Measurements from ENCODE around the gene CLDN6. TPM values are rescaled to one million over a fixed set of nuclear protein-coding genes. Genes with fewer than 3 reads are reported as not detected.
A peak's percentile ranks its signal among the peaks of the same experiment; 100 is the strongest.

The CLDN6 gene
- total and polyA plus RNA-seq, 2 of the 13 experiments (the other 11 are each of a cell fraction or from before 2014, with no cell fraction given) = 5.9 to 7.6 TPM

DNA sequence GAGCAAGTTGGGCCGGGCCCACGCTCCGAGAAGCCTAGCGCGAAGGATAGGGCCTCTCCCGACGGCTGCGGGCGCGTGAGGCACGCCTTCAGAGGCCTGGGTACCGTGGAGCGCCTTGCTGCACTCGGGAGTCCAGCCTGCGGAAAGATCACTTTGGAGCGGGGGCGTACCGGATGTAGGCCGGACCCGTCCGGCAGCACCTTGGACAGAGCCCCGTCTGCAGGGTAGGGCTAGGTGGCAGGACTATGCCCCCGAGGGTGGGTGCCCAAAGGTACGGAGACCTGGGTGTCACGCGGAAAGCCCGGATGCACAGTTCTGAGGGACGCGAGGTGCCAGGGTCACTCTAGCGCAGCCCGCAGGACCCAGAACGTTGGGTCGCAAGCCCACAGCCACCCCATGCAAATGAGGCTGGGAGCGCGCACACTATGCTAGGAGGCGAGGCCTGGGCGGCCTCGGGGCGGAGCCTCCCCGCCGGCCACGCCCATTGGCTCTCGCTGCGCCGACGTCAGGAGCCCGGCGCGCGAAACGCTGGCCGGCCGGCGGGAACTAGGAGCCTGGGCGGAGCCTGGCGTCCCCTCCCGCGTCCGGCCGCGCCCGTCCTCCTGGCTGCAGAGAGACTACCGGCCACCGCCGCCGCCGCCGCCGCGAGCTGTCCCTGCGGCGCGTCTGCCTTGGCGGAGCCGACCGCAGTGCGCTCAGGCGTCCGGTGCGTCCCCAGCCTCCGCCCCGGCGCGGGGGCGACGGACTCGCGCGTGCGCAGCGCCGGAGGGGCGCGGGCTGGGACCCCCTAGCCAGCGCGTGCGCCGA, 49.0 kb downstream of the CLDN6 start, which contains the start of gene PAQR4 (continued):
- TF ChIP-seq, protein P1, sequence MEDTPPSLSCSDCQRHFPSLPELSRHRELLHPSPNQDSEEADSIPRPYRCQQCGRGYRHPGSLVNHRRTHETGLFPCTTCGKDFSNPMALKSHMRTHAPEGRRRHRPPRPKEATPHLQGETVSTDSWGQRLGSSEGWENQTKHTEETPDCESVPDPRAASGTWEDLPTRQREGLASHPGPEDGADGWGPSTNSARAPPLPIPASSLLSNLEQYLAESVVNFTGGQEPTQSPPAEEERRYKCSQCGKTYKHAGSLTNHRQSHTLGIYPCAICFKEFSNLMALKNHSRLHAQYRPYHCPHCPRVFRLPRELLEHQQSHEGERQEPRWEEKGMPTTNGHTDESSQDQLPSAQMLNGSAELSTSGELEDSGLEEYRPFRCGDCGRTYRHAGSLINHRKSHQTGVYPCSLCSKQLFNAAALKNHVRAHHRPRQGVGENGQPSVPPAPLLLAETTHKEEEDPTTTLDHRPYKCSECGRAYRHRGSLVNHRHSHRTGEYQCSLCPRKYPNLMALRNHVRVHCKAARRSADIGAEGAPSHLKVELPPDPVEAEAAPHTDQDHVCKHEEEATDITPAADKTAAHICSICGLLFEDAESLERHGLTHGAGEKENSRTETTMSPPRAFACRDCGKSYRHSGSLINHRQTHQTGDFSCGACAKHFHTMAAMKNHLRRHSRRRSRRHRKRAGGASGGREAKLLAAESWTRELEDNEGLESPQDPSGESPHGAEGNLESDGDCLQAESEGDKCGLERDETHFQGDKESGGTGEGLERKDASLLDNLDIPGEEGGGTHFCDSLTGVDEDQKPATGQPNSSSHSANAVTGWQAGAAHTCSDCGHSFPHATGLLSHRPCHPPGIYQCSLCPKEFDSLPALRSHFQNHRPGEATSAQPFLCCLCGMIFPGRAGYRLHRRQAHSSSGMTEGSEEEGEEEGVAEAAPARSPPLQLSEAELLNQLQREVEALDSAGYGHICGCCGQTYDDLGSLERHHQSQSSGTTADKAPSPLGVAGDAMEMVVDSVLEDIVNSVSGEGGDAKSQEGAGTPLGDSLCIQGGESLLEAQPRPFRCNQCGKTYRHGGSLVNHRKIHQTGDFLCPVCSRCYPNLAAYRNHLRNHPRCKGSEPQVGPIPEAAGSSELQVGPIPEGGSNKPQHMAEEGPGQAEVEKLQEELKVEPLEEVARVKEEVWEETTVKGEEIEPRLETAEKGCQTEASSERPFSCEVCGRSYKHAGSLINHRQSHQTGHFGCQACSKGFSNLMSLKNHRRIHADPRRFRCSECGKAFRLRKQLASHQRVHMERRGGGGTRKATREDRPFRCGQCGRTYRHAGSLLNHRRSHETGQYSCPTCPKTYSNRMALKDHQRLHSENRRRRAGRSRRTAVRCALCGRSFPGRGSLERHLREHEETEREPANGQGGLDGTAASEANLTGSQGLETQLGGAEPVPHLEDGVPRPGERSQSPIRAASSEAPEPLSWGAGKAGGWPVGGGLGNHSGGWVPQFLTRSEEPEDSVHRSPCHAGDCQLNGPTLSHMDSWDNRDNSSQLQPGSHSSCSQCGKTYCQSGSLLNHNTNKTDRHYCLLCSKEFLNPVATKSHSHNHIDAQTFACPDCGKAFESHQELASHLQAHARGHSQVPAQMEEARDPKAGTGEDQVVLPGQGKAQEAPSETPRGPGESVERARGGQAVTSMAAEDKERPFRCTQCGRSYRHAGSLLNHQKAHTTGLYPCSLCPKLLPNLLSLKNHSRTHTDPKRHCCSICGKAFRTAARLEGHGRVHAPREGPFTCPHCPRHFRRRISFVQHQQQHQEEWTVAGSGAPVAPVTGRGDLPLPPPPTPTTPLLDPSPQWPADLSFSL (CRISPR knock-in tag; IDR thresholded peaks at IDR 0.05) = 0 out of 2 replicates have a peak, but pooled peaks have one; percentile 41
- TF ChIP-seq SMYD3 (CRISPR knock-in tag; IDR thresholded peaks at IDR 0.05) = peak; percentile 92; the same call in 1 of the 2 replicates
- peak; percentile 95; the same call in 1 of the 2 replicates for TF ChIP-seq ZNF138 (CRISPR knock-in tag; IDR thresholded peaks at IDR 0.05; ENCODE audit: low read depth)
- peak; percentile 71 for TF ChIP-seq SKI (IDR thresholded peaks at IDR 0.05; ENCODE audit: partially characterized antibody)
- TF ChIP-seq CREB1 (IDR thresholded peaks at IDR 0.05) = peak; percentile 73; the same call in 1 of the 2 replicates
- no peak for TF ChIP-seq CREB1 (CRISPR knock-in tag; IDR thresholded peaks at IDR 0.05)
- peak; percentile 54 for TF ChIP-seq HNRNPLL (IDR thresholded peaks at IDR 0.05; ENCODE audit: low read depth, low read length, poor library complexity, severe bottlenecking)
- TF ChIP-seq, protein P2, sequence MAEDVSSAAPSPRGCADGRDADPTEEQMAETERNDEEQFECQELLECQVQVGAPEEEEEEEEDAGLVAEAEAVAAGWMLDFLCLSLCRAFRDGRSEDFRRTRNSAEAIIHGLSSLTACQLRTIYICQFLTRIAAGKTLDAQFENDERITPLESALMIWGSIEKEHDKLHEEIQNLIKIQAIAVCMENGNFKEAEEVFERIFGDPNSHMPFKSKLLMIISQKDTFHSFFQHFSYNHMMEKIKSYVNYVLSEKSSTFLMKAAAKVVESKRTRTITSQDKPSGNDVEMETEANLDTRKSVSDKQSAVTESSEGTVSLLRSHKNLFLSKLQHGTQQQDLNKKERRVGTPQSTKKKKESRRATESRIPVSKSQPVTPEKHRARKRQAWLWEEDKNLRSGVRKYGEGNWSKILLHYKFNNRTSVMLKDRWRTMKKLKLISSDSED (CRISPR knock-in tag; IDR thresholded peaks at IDR 0.05) = peak; percentile 81
- TF ChIP-seq, protein P3, sequence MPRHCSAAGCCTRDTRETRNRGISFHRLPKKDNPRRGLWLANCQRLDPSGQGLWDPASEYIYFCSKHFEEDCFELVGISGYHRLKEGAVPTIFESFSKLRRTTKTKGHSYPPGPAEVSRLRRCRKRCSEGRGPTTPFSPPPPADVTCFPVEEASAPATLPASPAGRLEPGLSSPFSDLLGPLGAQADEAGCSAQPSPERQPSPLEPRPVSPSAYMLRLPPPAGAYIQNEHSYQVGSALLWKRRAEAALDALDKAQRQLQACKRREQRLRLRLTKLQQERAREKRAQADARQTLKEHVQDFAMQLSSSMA (CRISPR knock-in tag; IDR thresholded peaks at IDR 0.05) = peak; percentile 80; the same call in 1 of the 2 replicates
- no peak for TF ChIP-seq ZEB1 (IDR thresholded peaks at IDR 0.05; ENCODE audit: insufficient replicate concordance, low read depth)
- no peak; the same call in 1 of the 2 replicates for TF ChIP-seq RFXAP (CRISPR knock-in tag; IDR thresholded peaks at IDR 0.05; ENCODE audit: borderline replicate concordance)
- TF ChIP-seq, protein P4, sequence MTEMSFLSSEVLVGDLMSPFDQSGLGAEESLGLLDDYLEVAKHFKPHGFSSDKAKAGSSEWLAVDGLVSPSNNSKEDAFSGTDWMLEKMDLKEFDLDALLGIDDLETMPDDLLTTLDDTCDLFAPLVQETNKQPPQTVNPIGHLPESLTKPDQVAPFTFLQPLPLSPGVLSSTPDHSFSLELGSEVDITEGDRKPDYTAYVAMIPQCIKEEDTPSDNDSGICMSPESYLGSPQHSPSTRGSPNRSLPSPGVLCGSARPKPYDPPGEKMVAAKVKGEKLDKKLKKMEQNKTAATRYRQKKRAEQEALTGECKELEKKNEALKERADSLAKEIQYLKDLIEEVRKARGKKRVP (CRISPR knock-in tag; IDR thresholded peaks at IDR 0.05) = peak in 1 of 2 experiments; percentile 19; a peak in 1 of 4 replicates
- TF ChIP-seq, protein P5, sequence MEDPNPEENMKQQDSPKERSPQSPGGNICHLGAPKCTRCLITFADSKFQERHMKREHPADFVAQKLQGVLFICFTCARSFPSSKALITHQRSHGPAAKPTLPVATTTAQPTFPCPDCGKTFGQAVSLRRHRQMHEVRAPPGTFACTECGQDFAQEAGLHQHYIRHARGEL (CRISPR knock-in tag; IDR thresholded peaks at IDR 0.05) = no peak; the same call in 1 of the 2 replicates
- TF ChIP-seq KDM5B (CRISPR knock-in tag; IDR thresholded peaks at IDR 0.05; ENCODE audit: borderline replicate concordance) = peak; percentile 98
- peak; percentile 98 for TF ChIP-seq ETV5 (CRISPR knock-in tag; IDR thresholded peaks at IDR 0.05; ENCODE audit: borderline replicate concordance)
- TF ChIP-seq, protein P6, sequence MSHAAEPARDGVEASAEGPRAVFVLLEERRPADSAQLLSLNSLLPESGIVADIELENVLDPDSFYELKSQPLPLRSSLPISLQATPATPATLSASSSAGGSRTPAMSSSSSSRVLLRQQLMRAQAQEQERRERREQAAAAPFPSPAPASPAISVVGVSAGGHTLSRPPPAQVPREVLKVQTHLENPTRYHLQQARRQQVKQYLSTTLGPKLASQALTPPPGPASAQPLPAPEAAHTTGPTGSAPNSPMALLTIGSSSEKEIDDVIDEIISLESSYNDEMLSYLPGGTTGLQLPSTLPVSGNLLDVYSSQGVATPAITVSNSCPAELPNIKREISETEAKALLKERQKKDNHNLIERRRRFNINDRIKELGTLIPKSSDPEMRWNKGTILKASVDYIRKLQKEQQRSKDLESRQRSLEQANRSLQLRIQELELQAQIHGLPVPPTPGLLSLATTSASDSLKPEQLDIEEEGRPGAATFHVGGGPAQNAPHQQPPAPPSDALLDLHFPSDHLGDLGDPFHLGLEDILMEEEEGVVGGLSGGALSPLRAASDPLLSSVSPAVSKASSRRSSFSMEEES (CRISPR knock-in tag; IDR thresholded peaks at IDR 0.05) = peak; percentile 89
- TF ChIP-seq ELF1 (CRISPR knock-in tag; IDR thresholded peaks at IDR 0.05) = peak; percentile 71
